Measurements from ENCODE around the gene DUSP9. TPM values are rescaled to one million over a fixed set of nuclear protein-coding genes. Genes with fewer than 3 reads are reported as not detected.

DUSP9 gene
- total RNA-seq, 1 experiment from 2014 or later = 12.0 TPM

GRCh38 chrX:153632595-153632946, 14.4 kb upstream of the DUSP9 start:
- Mint-ChIP-seq H3K4me3 (ENCODE audit: unreplicated experiment) (no peak overlapping the region), H3K27me3 (ENCODE audit: insufficient read depth, unreplicated experiment) (no peaks in the 10 kb centered on the region), H3K36me3 (ENCODE audit: insufficient read depth, unreplicated experiment) (no peaks in the 10 kb centered on the region), H3K27ac (ENCODE audit: unreplicated experiment) (no peak overlapping the region), H3K4me1 (ENCODE audit: low read depth, unreplicated experiment) (peaks cover 10% of the 10 kb centered on the region), H3K9me3 (ENCODE audit: unreplicated experiment) (no peaks in the 10 kb centered on the region)
- Histone ChIP-seq H3K36me3 (ENCODE audit: control insufficient read depth, insufficient read depth, low read length) (no peaks in the 10 kb centered on the region), H3K9me3 (no peaks in the 10 kb centered on the region), H3K27me3 (replicated peaks; ENCODE audit: control insufficient read depth, insufficient read depth, low read length) (no peaks in the 10 kb centered on the region), H3K4me3 (ENCODE audit: low read depth, low read length) (no peak overlapping the region), H3K4me1 (no peaks in the 10 kb centered on the region; the same call in 1 of the 2 replicates)
- ChIA-PET POLR2A (no interaction called here), CTCF (no interaction called here)
- intact Hi-C loops (cut with micrococcal nuclease; ENCODE audit: unreplicated experiment) = no loop called here
- no peak for TF ChIP-seq CTCF (IDR thresholded peaks at IDR 0.05; ENCODE audit: insufficient read depth in 1 of 2, low read depth in 1 of 2, low read length in 1 of 2, severe bottlenecking in 1 of 2, unreplicated experiment in 1 of 2)
- DNase-seq = no peak
- BruUV-seq (replicated peaks) = no TSS peak

- ChIA-PET POLR2A (no interaction called here), CTCF (no interaction called here)
- Histone ChIP-seq H3K4me1 (no peaks in the 10 kb centered on the region), H3K27me3 (replicated peaks; ENCODE audit: control insufficient read depth, insufficient read depth, low read length) (no peaks in the 10 kb centered on the region), H3K9me3 (no peaks in the 10 kb centered on the region), H3K36me3 (ENCODE audit: control insufficient read depth, insufficient read depth, low read length) (no peaks in the 10 kb centered on the region), H3K4me3 (ENCODE audit: low read depth, low read length) (no peak overlapping the region)
- no TSS peak for BruUV-seq (replicated peaks)
- no peak for TF ChIP-seq CTCF (IDR thresholded peaks at IDR 0.05; ENCODE audit: insufficient read depth in 1 of 2, low read depth in 1 of 2, low read length in 1 of 2, severe bottlenecking in 1 of 2, unreplicated experiment in 1 of 2)
- intact Hi-C loops (cut with micrococcal nuclease; ENCODE audit: unreplicated experiment) = no loop called here
- Mint-ChIP-seq H3K27me3 (ENCODE audit: insufficient read depth, unreplicated experiment) (no peaks in the 10 kb centered on the region), H3K27ac (ENCODE audit: unreplicated experiment) (no peak overlapping the region), H3K4me1 (ENCODE audit: low read depth, unreplicated experiment) (peaks cover 10% of the 10 kb centered on the region), H3K4me3 (ENCODE audit: unreplicated experiment) (no peak overlapping the region), H3K36me3 (ENCODE audit: insufficient read depth, unreplicated experiment) (no peaks in the 10 kb centered on the region), H3K9me3 (ENCODE audit: unreplicated experiment) (no peaks in the 10 kb centered on the region)
- DNase-seq = no peak
These were observed 14.0 kb upstream of the DUSP9 start for GRCh38 chrX:153633048-153633447.

GRCh38 chrX:153633607-153634180, 13.3 kb upstream of the DUSP9 start:
- H3K9me3 ChIP-seq = no peaks in the 10 kb centered on the region
- intact Hi-C loops (cut with micrococcal nuclease; ENCODE audit: unreplicated experiment) = no loop called here
- H3K27me3 Mint-ChIP-seq (ENCODE audit: insufficient read depth, unreplicated experiment) = no peaks in the 10 kb centered on the region
- no peaks in the 10 kb centered on the region for H3K4me1 ChIP-seq
- H3K4me3 Mint-ChIP-seq (ENCODE audit: unreplicated experiment) = no peak overlapping the region
- peaks cover 10% of the 10 kb centered on the region for H3K4me1 Mint-ChIP-seq (ENCODE audit: low read depth, unreplicated experiment)
- H3K9me3 Mint-ChIP-seq (ENCODE audit: unreplicated experiment) = no peaks in the 10 kb centered on the region
- ChIA-PET CTCF (no interaction called here), POLR2A (no interaction called here)
- no peak for DNase-seq
- no peak overlapping the region for H3K27ac Mint-ChIP-seq (ENCODE audit: unreplicated experiment)
- H3K27me3 ChIP-seq (replicated peaks; ENCODE audit: control insufficient read depth, insufficient read depth, low read length) = no peaks in the 10 kb centered on the region
- no TSS peak for BruUV-seq (replicated peaks)
- H3K36me3 ChIP-seq (ENCODE audit: control insufficient read depth, insufficient read depth, low read length) = no peaks in the 10 kb centered on the region
- no peak for TF ChIP-seq CTCF (IDR thresholded peaks at IDR 0.05; ENCODE audit: insufficient read depth in 1 of 2, low read depth in 1 of 2, low read length in 1 of 2, severe bottlenecking in 1 of 2, unreplicated experiment in 1 of 2)
- H3K36me3 Mint-ChIP-seq (ENCODE audit: insufficient read depth, unreplicated experiment) = no peaks in the 10 kb centered on the region
- H3K4me3 ChIP-seq (ENCODE audit: low read depth, low read length) = no peak overlapping the region
